ENCODE results near the gene CREB1.

Gene CREB1

GRCh38 chr2:207504513-207505170 lies 25.1 kb upstream of the CREB1 start:
- Histone ChIP-seq H3K27me3 (ENCODE audit: control insufficient read depth in 1 of 2, insufficient read depth in 2 of 2, low read length in 2 of 2) (no peaks in the 10 kb centered on the region), H3K9me3 (ENCODE audit: control insufficient read depth in 2 of 2, low read length in 2 of 2) (no peaks in the 10 kb centered on the region), H3K9ac (ENCODE audit: low read length in 2 of 2) (peak overlapping the region in 1 of 2 donors; percentile 55), H3K36me3 (ENCODE audit: control insufficient read depth in 2 of 2, insufficient read depth in 2 of 2, low read length in 2 of 2) (no peaks in the 10 kb centered on the region), H3K4me1 (ENCODE audit: control insufficient read depth, insufficient read depth, low read length) (peaks cover 9% of the 10 kb centered on the region), H3K27ac (ENCODE audit: low read length) (peak overlapping the region; percentile 46), H3K4me3 (ENCODE audit: low read length in 2 of 2) (peak overlapping the region; percentile 38 to 52)

GRCh38 chr2:207505171-207505570 lies 24.6 kb upstream of the CREB1 start:
- H3K4me3 ChIP-seq (ENCODE audit: low read length in 2 of 2): peak overlapping the region in 1 of 2 donors; percentile 52
- no peaks in the 10 kb centered on the region for H3K27me3 ChIP-seq (ENCODE audit: control insufficient read depth in 1 of 2, insufficient read depth in 2 of 2, low read length in 2 of 2)
- H3K27ac ChIP-seq (ENCODE audit: low read length): peak overlapping the region; percentile 46
- H3K9ac ChIP-seq (ENCODE audit: low read length in 2 of 2): peak overlapping the region in 1 of 2 donors; percentile 55
- H3K36me3 ChIP-seq (ENCODE audit: control insufficient read depth in 2 of 2, insufficient read depth in 2 of 2, low read length in 2 of 2): no peaks in the 10 kb centered on the region
- no peaks in the 10 kb centered on the region for H3K9me3 ChIP-seq (ENCODE audit: control insufficient read depth in 2 of 2, low read length in 2 of 2)
- H3K4me1 ChIP-seq (ENCODE audit: control insufficient read depth, insufficient read depth, low read length): peaks cover 9% of the 10 kb centered on the region

DNA sequence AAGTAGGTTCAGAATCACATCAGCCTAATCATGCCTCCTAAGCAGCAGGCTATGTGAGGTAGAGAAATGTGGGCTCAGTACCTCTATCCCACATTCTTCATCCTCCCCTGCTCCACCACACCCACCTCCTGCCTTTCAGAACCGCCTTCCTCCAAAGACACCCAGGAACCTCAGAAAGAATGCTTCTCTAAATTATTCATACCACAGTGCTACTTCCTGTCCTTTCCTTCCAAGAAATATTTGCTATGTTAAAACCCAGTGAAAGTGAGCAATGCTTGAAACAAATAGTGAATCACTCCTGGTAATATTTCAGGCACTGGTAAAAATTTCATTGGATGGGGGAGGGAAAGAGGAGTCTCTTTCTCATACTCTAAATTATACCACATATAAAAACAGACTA lies 24.0 kb upstream of the CREB1 start:
- Histone ChIP-seq H3K27me3 (ENCODE audit: control insufficient read depth in 1 of 2, insufficient read depth in 2 of 2, low read length in 2 of 2) (no peaks in the 10 kb centered on the region), H3K9me3 (ENCODE audit: control insufficient read depth in 2 of 2, low read length in 2 of 2) (no peaks in the 10 kb centered on the region), H3K9ac (ENCODE audit: low read length in 2 of 2) (no peak overlapping the region), H3K4me1 (ENCODE audit: control insufficient read depth, insufficient read depth, low read length) (peaks cover 9% of the 10 kb centered on the region), H3K4me3 (ENCODE audit: low read length in 2 of 2) (no peak overlapping the region), H3K36me3 (ENCODE audit: control insufficient read depth in 2 of 2, insufficient read depth in 2 of 2, low read length in 2 of 2) (no peaks in the 10 kb centered on the region), H3K27ac (ENCODE audit: low read length) (no peak overlapping the region)

DNA sequence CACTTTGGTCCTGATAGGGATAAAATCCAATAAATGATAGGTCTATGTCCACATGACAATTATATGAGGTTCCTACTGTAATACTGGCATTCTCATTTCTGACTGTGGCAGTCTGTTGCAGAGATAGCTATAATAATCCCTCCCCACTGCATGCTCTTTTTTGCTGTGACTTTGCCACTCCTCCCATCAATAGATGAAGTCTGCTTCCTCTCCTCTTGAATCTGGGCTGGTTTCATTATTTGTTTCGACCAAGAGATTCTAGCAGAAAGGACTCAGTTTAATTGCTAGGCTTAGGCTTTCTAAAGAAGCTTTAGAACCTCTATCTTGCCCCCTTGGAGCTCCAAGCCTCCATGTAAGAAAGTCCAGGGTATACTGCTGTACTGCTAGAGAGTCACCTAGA lies 23.3 kb upstream of the CREB1 start:
- no peaks in the 10 kb centered on the region for H3K9me3 ChIP-seq (ENCODE audit: control insufficient read depth in 2 of 2, low read length in 2 of 2)
- H3K36me3 ChIP-seq (ENCODE audit: control insufficient read depth in 2 of 2, insufficient read depth in 2 of 2, low read length in 2 of 2): no peaks in the 10 kb centered on the region
- no peaks in the 10 kb centered on the region for H3K27me3 ChIP-seq (ENCODE audit: control insufficient read depth in 1 of 2, insufficient read depth in 2 of 2, low read length in 2 of 2)
- no peak overlapping the region for H3K9ac ChIP-seq (ENCODE audit: low read length in 2 of 2)
- H3K4me3 ChIP-seq (ENCODE audit: low read length in 2 of 2): no peak overlapping the region
- peaks cover 9% of the 10 kb centered on the region for H3K4me1 ChIP-seq (ENCODE audit: control insufficient read depth, insufficient read depth, low read length)
- no peak overlapping the region for H3K27ac ChIP-seq (ENCODE audit: low read length)

DNA sequence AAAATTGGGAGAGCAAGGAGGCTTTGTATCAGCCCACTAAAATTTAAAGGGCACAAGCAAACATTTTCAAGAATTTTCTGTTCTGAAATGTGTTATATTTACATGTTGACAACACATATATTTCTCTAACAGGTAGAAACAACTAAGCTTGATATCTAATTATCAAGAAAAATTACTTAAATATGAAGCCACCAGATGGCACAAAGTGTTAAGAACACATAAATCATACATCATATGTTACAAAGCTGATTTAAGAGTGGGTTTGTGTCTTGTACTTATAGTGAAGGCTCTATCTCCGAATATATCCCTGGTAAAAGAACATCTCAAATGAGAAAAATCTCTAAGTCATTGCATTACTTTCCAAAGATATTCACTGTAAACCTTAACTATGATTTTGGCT lies 19.6 kb upstream of the CREB1 start:
- Histone ChIP-seq H3K36me3 (ENCODE audit: control insufficient read depth in 2 of 2, insufficient read depth in 2 of 2, low read length in 2 of 2) (no peaks in the 10 kb centered on the region), H3K9me3 (ENCODE audit: control insufficient read depth in 2 of 2, low read length in 2 of 2) (no peaks in the 10 kb centered on the region), H3K27me3 (ENCODE audit: control insufficient read depth in 1 of 2, insufficient read depth in 2 of 2, low read length in 2 of 2) (no peaks in the 10 kb centered on the region), H3K9ac (ENCODE audit: low read length in 2 of 2) (no peak overlapping the region), H3K4me1 (ENCODE audit: control insufficient read depth, insufficient read depth, low read length) (no peaks in the 10 kb centered on the region), H3K4me3 (ENCODE audit: low read length in 2 of 2) (no peak overlapping the region), H3K27ac (ENCODE audit: low read length) (no peak overlapping the region)

GRCh38 chr2:207511851-207512250 lies 17.9 kb upstream of the CREB1 start:
- Histone ChIP-seq H3K4me1 (ENCODE audit: control insufficient read depth, insufficient read depth, low read length) (no peaks in the 10 kb centered on the region), H3K9ac (ENCODE audit: low read length in 2 of 2) (no peak overlapping the region), H3K27me3 (ENCODE audit: control insufficient read depth in 1 of 2, insufficient read depth in 2 of 2, low read length in 2 of 2) (no peaks in the 10 kb centered on the region), H3K36me3 (ENCODE audit: control insufficient read depth in 2 of 2, insufficient read depth in 2 of 2, low read length in 2 of 2) (no peaks in the 10 kb centered on the region), H3K27ac (ENCODE audit: low read length) (no peak overlapping the region), H3K9me3 (ENCODE audit: control insufficient read depth in 2 of 2, low read length in 2 of 2) (no peaks in the 10 kb centered on the region), H3K4me3 (ENCODE audit: low read length in 2 of 2) (no peak overlapping the region)

GRCh38 chr2:207512356-207512755 lies 17.4 kb upstream of the CREB1 start:
- H3K9ac ChIP-seq (ENCODE audit: low read length in 2 of 2): no peak overlapping the region
- no peak overlapping the region for H3K4me3 ChIP-seq (ENCODE audit: low read length in 2 of 2)

GRCh38 chr2:207513551-207514257 lies 16.1 kb upstream of the CREB1 start:
- Histone ChIP-seq H3K27ac (ENCODE audit: low read length) (no peak overlapping the region), H3K4me3 (ENCODE audit: low read length in 2 of 2) (no peak overlapping the region), H3K9me3 (ENCODE audit: control insufficient read depth in 2 of 2, low read length in 2 of 2) (no peaks in the 10 kb centered on the region), H3K9ac (ENCODE audit: low read length in 2 of 2) (no peak overlapping the region), H3K4me1 (ENCODE audit: control insufficient read depth, insufficient read depth, low read length) (no peaks in the 10 kb centered on the region), H3K36me3 (ENCODE audit: control insufficient read depth in 2 of 2, insufficient read depth in 2 of 2, low read length in 2 of 2) (no peaks in the 10 kb centered on the region), H3K27me3 (ENCODE audit: control insufficient read depth in 1 of 2, insufficient read depth in 2 of 2, low read length in 2 of 2) (no peaks in the 10 kb centered on the region)

More at GRCh38 chr2:207512356-207512755, 17.4 kb upstream of the CREB1 start:
- Histone ChIP-seq H3K27ac (ENCODE audit: low read length) (no peak overlapping the region), H3K36me3 (ENCODE audit: control insufficient read depth in 2 of 2, insufficient read depth in 2 of 2, low read length in 2 of 2) (no peaks in the 10 kb centered on the region), H3K27me3 (ENCODE audit: control insufficient read depth in 1 of 2, insufficient read depth in 2 of 2, low read length in 2 of 2) (no peaks in the 10 kb centered on the region), H3K9me3 (ENCODE audit: control insufficient read depth in 2 of 2, low read length in 2 of 2) (no peaks in the 10 kb centered on the region), H3K4me1 (ENCODE audit: control insufficient read depth, insufficient read depth, low read length) (no peaks in the 10 kb centered on the region)

- Histone ChIP-seq H3K27ac (ENCODE audit: low read length) (no peak overlapping the region), H3K4me3 (ENCODE audit: low read length in 2 of 2) (no peak overlapping the region)
Observed at GRCh38 chr2:207514451-207514850, 15.3 kb upstream of the CREB1 start.

GRCh38 chr2:207515671-207516070 lies 14.1 kb upstream of the CREB1 start:
- Histone ChIP-seq H3K27me3 (ENCODE audit: control insufficient read depth in 1 of 2, insufficient read depth in 2 of 2, low read length in 2 of 2) (no peaks in the 10 kb centered on the region), H3K27ac (ENCODE audit: low read length) (no peak overlapping the region), H3K9ac (ENCODE audit: low read length in 2 of 2) (no peak overlapping the region), H3K36me3 (ENCODE audit: control insufficient read depth in 2 of 2, insufficient read depth in 2 of 2, low read length in 2 of 2) (no peaks in the 10 kb centered on the region), H3K4me1 (ENCODE audit: control insufficient read depth, insufficient read depth, low read length) (no peaks in the 10 kb centered on the region), H3K9me3 (ENCODE audit: control insufficient read depth in 2 of 2, low read length in 2 of 2) (no peaks in the 10 kb centered on the region), H3K4me3 (ENCODE audit: low read length in 2 of 2) (no peak overlapping the region)

More at GRCh38 chr2:207514451-207514850, 15.3 kb upstream of the CREB1 start:
- Histone ChIP-seq H3K27me3 (ENCODE audit: control insufficient read depth in 1 of 2, insufficient read depth in 2 of 2, low read length in 2 of 2) (no peaks in the 10 kb centered on the region), H3K9me3 (ENCODE audit: control insufficient read depth in 2 of 2, low read length in 2 of 2) (no peaks in the 10 kb centered on the region), H3K4me1 (ENCODE audit: control insufficient read depth, insufficient read depth, low read length) (no peaks in the 10 kb centered on the region), H3K36me3 (ENCODE audit: control insufficient read depth in 2 of 2, insufficient read depth in 2 of 2, low read length in 2 of 2) (no peaks in the 10 kb centered on the region), H3K9ac (ENCODE audit: low read length in 2 of 2) (no peak overlapping the region)

DNA sequence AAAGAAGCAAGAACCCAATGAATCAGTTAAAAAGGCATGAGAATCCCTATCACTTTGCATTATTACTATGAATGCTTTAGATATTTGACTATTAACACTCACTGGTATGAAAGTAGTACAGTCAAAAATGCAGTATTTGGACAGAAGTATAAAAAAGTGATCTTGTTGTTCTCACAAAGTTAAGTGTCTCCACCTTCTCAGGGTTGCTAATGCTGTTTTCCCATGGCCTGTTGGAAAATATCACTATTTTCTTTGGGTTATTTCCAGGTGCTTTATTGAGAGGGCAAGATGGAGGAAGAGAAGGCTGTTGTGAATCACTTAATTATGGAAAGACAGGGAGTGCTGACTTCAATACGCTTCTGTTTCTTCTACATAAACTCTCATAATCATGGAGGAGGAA lies 13.6 kb upstream of the CREB1 start:
- Histone ChIP-seq H3K9me3 (ENCODE audit: control insufficient read depth in 2 of 2, low read length in 2 of 2) (no peaks in the 10 kb centered on the region), H3K4me1 (ENCODE audit: control insufficient read depth, insufficient read depth, low read length) (no peaks in the 10 kb centered on the region), H3K4me3 (ENCODE audit: low read length in 2 of 2) (no peak overlapping the region), H3K9ac (ENCODE audit: low read length in 2 of 2) (no peak overlapping the region), H3K36me3 (ENCODE audit: control insufficient read depth in 2 of 2, insufficient read depth in 2 of 2, low read length in 2 of 2) (no peaks in the 10 kb centered on the region), H3K27ac (ENCODE audit: low read length) (no peak overlapping the region), H3K27me3 (ENCODE audit: control insufficient read depth in 1 of 2, insufficient read depth in 2 of 2, low read length in 2 of 2) (no peaks in the 10 kb centered on the region)
